Mesothelial cell of epicardium (in vitro differentiated cells): ENCODE measurements around the gene CHST6. TPM values are rescaled to one million over a fixed set of nuclear protein-coding genes. Genes with fewer than 3 reads are reported as not detected.

Source experiments
- DNase-seq, 2 experiments: peaks; one replicate each; pipeline ENCODE4 v3.0.0; 2021; ENCODE audit warnings: low spot score in 2 of 2; ENCODE audit not compliant: unreplicated experiment in 2 of 2
- H3K27ac Mint-ChIP-seq: 2 replicates; pipeline ENCODE4 v1.8.0; 2021; ENCODE audit warnings: mixed read lengths
- H3K27me3 Mint-ChIP-seq: 2 replicates; pipeline ENCODE4 v1.8.0; 2021; ENCODE audit warnings: low read depth, mixed read lengths
- H3K36me3 Mint-ChIP-seq: 2 replicates; pipeline ENCODE4 v1.8.0; 2021; ENCODE audit warnings: mixed read lengths
- H3K4me1 Mint-ChIP-seq: 2 replicates; pipeline ENCODE4 v1.8.0; 2021; ENCODE audit warnings: mixed read lengths
- H3K4me3 Mint-ChIP-seq: 2 replicates; pipeline ENCODE4 v1.8.0; 2021; ENCODE audit warnings: mild to moderate bottlenecking, moderate library complexity, mixed read lengths
- H3K9me3 Mint-ChIP-seq: 2 replicates; pipeline ENCODE4 v1.8.0; 2021; ENCODE audit warnings: mixed read lengths
- CTCF ChIP-seq: fragments of 200-600 bp; sonication (generic); IDR thresholded peaks from one replicate; pipeline ENCODE4 v1.5.0; 2021; ENCODE audit warnings: antibody characterized with exemption; ENCODE audit not compliant: unreplicated experiment
- total RNA-seq: library from RNA; stranded (reverse); gene quantifications from 3 replicates; pipeline ENCODE4 v1.2.1, GENCODE V29; 2021

Gene CHST6
- total RNA-seq, 1 donor from 2014 or later = 2.1 TPM

DNA sequence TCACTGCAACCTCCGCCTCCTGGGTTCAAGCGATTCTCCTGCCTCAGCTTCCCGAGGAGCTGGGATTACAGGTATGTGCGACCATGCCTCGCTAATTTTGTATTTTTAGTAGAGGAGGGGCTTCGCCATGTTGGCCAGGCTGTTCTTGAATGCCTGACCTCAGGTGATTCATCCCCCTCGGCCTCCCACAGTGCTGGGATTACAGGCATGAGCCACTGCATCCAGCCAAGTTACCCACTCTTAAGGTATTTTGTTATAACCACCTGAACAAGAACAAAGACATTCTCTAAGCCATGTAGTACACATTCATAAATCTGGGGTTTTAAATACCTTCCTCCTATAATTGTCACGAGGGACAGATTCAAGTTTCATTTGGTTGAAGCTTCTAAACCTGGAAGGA is 18.4 kb downstream of the CHST6 start:
- no peak for DNase-seq
- no peaks in the 10 kb centered on the region for H3K27me3 Mint-ChIP-seq
- H3K9me3 Mint-ChIP-seq = no peaks in the 10 kb centered on the region
- no peaks in the 10 kb centered on the region for H3K4me1 Mint-ChIP-seq
- no peaks in the 10 kb centered on the region for H3K36me3 Mint-ChIP-seq
- no peak overlapping the region for H3K4me3 Mint-ChIP-seq
- H3K27ac Mint-ChIP-seq = no peak overlapping the region
- no peak for TF ChIP-seq CTCF

GRCh38 chr16:75475420-75475847 is 19.8 kb downstream of the CHST6 start:
- H3K4me3 Mint-ChIP-seq = no peak overlapping the region
- H3K4me1 Mint-ChIP-seq = no peaks in the 10 kb centered on the region
- H3K27me3 Mint-ChIP-seq = no peaks in the 10 kb centered on the region
- no peaks in the 10 kb centered on the region for H3K36me3 Mint-ChIP-seq
- no peak for DNase-seq
- TF ChIP-seq CTCF = no peak
- H3K9me3 Mint-ChIP-seq = no peaks in the 10 kb centered on the region
- no peak overlapping the region for H3K27ac Mint-ChIP-seq

- no peak overlapping the region for H3K4me3 Mint-ChIP-seq
- no peaks in the 10 kb centered on the region for H3K9me3 Mint-ChIP-seq
- H3K36me3 Mint-ChIP-seq = no peaks in the 10 kb centered on the region
- no peaks in the 10 kb centered on the region for H3K27me3 Mint-ChIP-seq
- no peak for TF ChIP-seq CTCF
- no peak overlapping the region for H3K27ac Mint-ChIP-seq
- H3K4me1 Mint-ChIP-seq = no peaks in the 10 kb centered on the region
- DNase-seq = no peak
Measured at GRCh38 chr16:75472908-75473877, 22.0 kb downstream of the CHST6 start.

DNA sequence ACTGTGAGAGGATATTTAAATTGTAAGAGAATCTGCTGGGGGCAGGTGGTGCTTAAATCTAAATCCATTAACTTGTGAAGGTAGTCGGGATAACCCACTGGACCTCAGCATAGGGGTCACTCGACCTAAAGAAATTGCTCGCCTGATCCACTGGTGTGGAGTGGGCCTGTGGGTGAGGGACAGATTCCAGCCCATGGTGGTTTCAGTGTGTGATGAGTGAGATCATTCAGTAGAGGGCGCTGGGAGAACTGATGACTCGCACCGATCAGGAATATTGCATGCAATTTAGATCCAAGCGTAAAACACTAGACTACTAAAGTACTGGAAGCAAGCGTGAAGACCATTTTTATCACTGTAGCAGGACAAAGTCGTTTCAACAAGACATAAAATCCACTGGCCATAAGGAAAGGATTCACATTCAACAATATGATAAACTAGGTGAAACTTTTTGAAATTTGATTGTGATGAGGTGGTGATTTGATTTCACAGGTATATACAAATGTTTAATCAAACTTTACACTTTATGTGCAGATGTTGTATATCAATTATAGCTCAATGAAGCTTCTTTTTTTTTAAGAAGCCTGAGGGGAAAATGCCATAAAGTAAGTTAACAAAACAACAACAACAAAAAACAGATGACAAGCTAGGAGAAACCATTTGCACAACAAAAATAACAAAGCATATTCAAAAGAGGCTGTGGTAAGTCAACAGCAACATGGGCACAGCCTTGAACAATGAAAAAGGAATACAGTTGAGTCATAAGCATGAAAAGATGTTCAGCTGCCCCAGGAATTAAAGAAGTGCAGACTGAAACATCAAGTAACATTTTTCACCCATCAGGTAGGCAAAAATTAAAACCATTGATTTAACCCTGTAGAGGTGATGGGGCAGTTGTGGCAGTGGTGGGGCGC is 23.3 kb downstream of the CHST6 start:
- no peaks in the 10 kb centered on the region for H3K4me1 Mint-ChIP-seq
- no peak overlapping the region for H3K4me3 Mint-ChIP-seq
- peak; percentile 62 for TF ChIP-seq CTCF
- H3K36me3 Mint-ChIP-seq = no peaks in the 10 kb centered on the region
- no peaks in the 10 kb centered on the region for H3K9me3 Mint-ChIP-seq
- no peaks in the 10 kb centered on the region for H3K27me3 Mint-ChIP-seq
- H3K27ac Mint-ChIP-seq = no peak overlapping the region
- DNase-seq = no peak

DNA sequence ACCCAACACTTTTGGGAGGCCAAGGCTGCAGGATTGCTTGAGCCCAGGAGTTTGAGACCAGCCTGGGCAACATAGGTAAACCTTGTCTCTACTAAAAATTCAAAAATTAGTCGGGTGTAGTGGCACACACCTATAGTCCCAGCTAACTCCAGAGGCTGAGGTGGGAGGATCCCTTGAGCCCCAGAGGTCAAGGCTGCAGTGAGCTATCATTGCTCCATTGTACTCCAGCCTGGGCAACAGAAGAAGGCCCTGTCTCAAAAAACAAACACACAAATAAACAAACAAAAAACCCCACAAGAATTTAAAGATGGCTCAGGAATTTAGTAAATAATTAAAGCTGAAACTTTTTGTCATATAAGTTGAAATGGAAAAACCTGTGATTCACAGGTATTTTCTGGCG is 28.5 kb downstream of the CHST6 start:
- H3K4me1 Mint-ChIP-seq = peaks cover 20% of the 10 kb centered on the region
- H3K27ac Mint-ChIP-seq = no peak overlapping the region
- TF ChIP-seq CTCF = no peak
- H3K27me3 Mint-ChIP-seq = no peaks in the 10 kb centered on the region
- DNase-seq = no peak
- no peaks in the 10 kb centered on the region for H3K36me3 Mint-ChIP-seq
- no peak overlapping the region for H3K4me3 Mint-ChIP-seq
- peaks cover 3% of the 10 kb centered on the region for H3K9me3 Mint-ChIP-seq
